ENCODE measurements around the gene HOXC9. TPM values are rescaled to one million over a fixed set of nuclear protein-coding genes. Genes with fewer than 3 reads are reported as not detected.
"Not testable (repeated sequence)": the region's sequence is repeated elsewhere in the genome, so short reads cannot be mapped to it uniquely, and the experiment has no call there.

Gene HOXC9
- total and polyA plus RNA-seq, 2 of the 4 experiments (the other 2 are of a cell fraction) = 0.26 TPM; not detected in 1

DNA sequence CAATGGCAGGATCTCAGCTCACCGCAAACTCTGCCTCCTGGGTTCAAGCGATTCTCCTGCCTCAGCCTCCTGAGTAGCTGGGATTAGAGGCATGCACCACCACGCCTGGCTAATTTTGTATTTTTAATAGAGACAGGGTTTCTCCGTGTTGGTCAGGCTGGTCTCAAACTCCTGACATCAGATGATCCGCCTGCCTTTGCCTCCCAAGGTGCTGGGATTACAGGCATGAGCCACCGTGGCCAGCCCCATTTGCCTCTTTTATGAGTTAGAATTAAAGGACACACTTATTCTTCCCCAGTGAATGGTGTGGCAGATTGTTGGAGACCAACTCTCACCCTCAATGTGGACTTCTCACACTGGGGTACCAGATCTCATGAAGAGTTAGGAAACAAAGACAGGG is 42.1 kb downstream of the HOXC9 start:
- H3K27ac ChIP-seq (ENCODE audit: insufficient read depth, low read length); DNase-seq; intact Hi-C loops (cut with micrococcal nuclease); H4K8ac ChIP-seq (ENCODE audit: low read depth in 2 of 2, low read length in 2 of 2); H3K4me3 ChIP-seq (ENCODE audit: insufficient read depth, low read depth, low read length); H2BK15ac ChIP-seq (ENCODE audit: low read depth, low read length); H3K36me3 ChIP-seq (ENCODE audit: control insufficient read depth, insufficient read depth, low read length); H3K14ac ChIP-seq (replicated peaks; ENCODE audit: low read depth, low read length); ATAC-seq (ENCODE audit: low read depth); H3K23ac ChIP-seq (ENCODE audit: low read depth, low read length); H3K9me3 ChIP-seq (ENCODE audit: control insufficient read depth, insufficient read depth, low read length); H2BK5ac ChIP-seq (ENCODE audit: low read depth, low read length, poor library complexity, severe bottlenecking); H4K91ac ChIP-seq (ENCODE audit: insufficient read depth, low read depth, low read length); BruUV-seq (replicated peaks); H3K4me1 ChIP-seq (ENCODE audit: control insufficient read depth, insufficient read depth, low read length); H2BK120ac ChIP-seq (ENCODE audit: low read depth, low read length); H2AFZ ChIP-seq (replicated peaks; ENCODE audit: low read length, poor library complexity); in situ Hi-C loops (cut with MboI; ENCODE audit: low sequenced_read_pairs); dilution Hi-C loops (cut with HindIII; ENCODE audit: low sequenced_read_pairs, unreplicated experiment); H2BK20ac ChIP-seq (ENCODE audit: low read depth, low read length); H3K18ac ChIP-seq (ENCODE audit: low read depth, low read length); H3K9ac ChIP-seq (ENCODE audit: low read depth, low read length); H4K5ac ChIP-seq (ENCODE audit: low read depth, low read length); H4K20me1 ChIP-seq (ENCODE audit: insufficient read depth, low read length); H2AK9ac ChIP-seq (replicated peaks; ENCODE audit: low read depth, low read length, poor library complexity); H3K79me1 ChIP-seq (ENCODE audit: low read depth in 1 of 2, low read length in 2 of 2); H3K9me1 ChIP-seq (ENCODE audit: insufficient read depth, low read length); POLR2A ChIA-PET (ENCODE audit: unreplicated experiment); H3K4me2 ChIP-seq (ENCODE audit: low read depth, low read length); H3K56ac ChIP-seq (ENCODE audit: extremely low read depth, insufficient read depth, low read length); H3K4ac ChIP-seq (ENCODE audit: low read depth, low read length); H2AK5ac ChIP-seq (ENCODE audit: low read depth, low read length); CTCF ChIA-PET: not testable (repeated sequence)
- no CpG with 5 or more reads among the region's 6 CpGs for WGBS, 2 experiments (ENCODE audit: extremely low coverage in 2 of 2, insufficient read length in 1 of 2)
- peaks cover 72% of the 10 kb centered on the region for H3K27me3 ChIP-seq (ENCODE audit: control insufficient read depth, insufficient read depth, low read length)
